CD4-positive, CD25-positive, alpha-beta regulatory T cell (primary cell): Measurements from ENCODE around the gene IL4R. TPM values are rescaled to one million over a fixed set of nuclear protein-coding genes. Genes with fewer than 3 reads are reported as not detected.
"Not testable (repeated sequence)": the region's sequence is repeated elsewhere in the genome, so short reads cannot be mapped to it uniquely, and the experiment has no call there.

Experiments
- ATAC-seq, 2 donors: fragments of 150-1000 bp; cut with Tn5 transposase; one replicate each; pipeline ENCODE4 v1.10.0; 2021; ENCODE audit warnings: low read depth in 2 of 2, moderate number of reproducible peaks in 2 of 2, moderate library complexity in 1 of 2
- DNase-seq, 3 donors: peaks; one replicate each; pipeline versions ENCODE4 v3.0.0 to v3.0.0-alpha.2; 2012 to 2022; ENCODE audit warnings: mixed read lengths in 1 of 3
- H3K27ac ChIP-seq: one replicate; pipeline ENCODE4 v1.7.0; 2013; ENCODE audit warnings: mild to moderate bottlenecking, low read length; ENCODE audit not compliant: insufficient read depth, poor library complexity, severe bottlenecking
- H3K27me3 ChIP-seq: one replicate; pipeline ENCODE4 v1.7.0; 2013; ENCODE audit warnings: low read length; ENCODE audit not compliant: control insufficient read depth, insufficient read depth
- H3K36me3 ChIP-seq: one replicate; pipeline ENCODE4 v1.7.0; 2013; ENCODE audit warnings: mild to moderate bottlenecking, low read length, moderate library complexity; ENCODE audit not compliant: control insufficient read depth, insufficient read depth
- H3K4me1 ChIP-seq: 2 replicates; pipeline ENCODE4 v1.7.0; 2013; ENCODE audit warnings: mild to moderate bottlenecking, low read length; ENCODE audit not compliant: insufficient read depth, control insufficient read depth, poor library complexity, severe bottlenecking
- H3K4me3 ChIP-seq: one replicate; pipeline ENCODE4 v1.7.0; 2013; ENCODE audit warnings: low read depth, mild to moderate bottlenecking, low read length, moderate library complexity
- H3K9me3 ChIP-seq, 2 experiments: 1 replicate in 1 of 2; 2 replicates in 1 of 2; pipeline ENCODE4 v1.7.0; 2013; ENCODE audit warnings: low read length in 2 of 2, mild to moderate bottlenecking in 1 of 2, moderate library complexity in 1 of 2; ENCODE audit not compliant: control insufficient read depth in 2 of 2
- H3K27ac Mint-ChIP-seq, 3 donors: one replicate each; pipeline ENCODE4 v1.8.0; 2020 to 2022; ENCODE audit warnings: mild to moderate bottlenecking in 3 of 3, mixed read lengths in 3 of 3, moderate library complexity in 2 of 3
- H3K27me3 Mint-ChIP-seq: one replicate; pipeline ENCODE4 v1.8.0; 2022; ENCODE audit warnings: mild to moderate bottlenecking, mixed read lengths
- H3K36me3 Mint-ChIP-seq: one replicate; pipeline ENCODE4 v1.8.0; 2020; ENCODE audit warnings: mixed read lengths
- H3K4me1 Mint-ChIP-seq, 4 donors: one replicate each; pipeline ENCODE4 v1.8.0; 2020 to 2022; ENCODE audit warnings: mixed read lengths in 4 of 4, mild to moderate bottlenecking in 1 of 4
- H3K4me3 Mint-ChIP-seq, 4 donors: one replicate each; pipeline ENCODE4 v1.8.0; 2020 to 2022; ENCODE audit warnings: mild to moderate bottlenecking in 4 of 4, mixed read lengths in 4 of 4, moderate library complexity in 3 of 4
- H3K9me3 Mint-ChIP-seq, 7 donors: one replicate each; pipeline ENCODE4 v1.8.0; 2020 to 2022; ENCODE audit warnings: mixed read lengths in 7 of 7, mild to moderate bottlenecking in 3 of 7, moderate library complexity in 2 of 7
- polyA plus RNA-seq, 4 donors: library from polyadenylated mRNA; unstranded; fragments of 300-500 nt; fragmentation: Illumina TruSeq; gene quantifications; one replicate each; pipeline ENCODE4 v1.2.3, GENCODE V29; 2021
- total RNA-seq: library from RNA; stranded (reverse); gene quantifications from one replicate; pipeline ENCODE4 v1.2.3, GENCODE V29; 2022

The IL4R gene
- total and polyA plus RNA-seq, 5 donors from 2014 or later: 21.2 to 160 (median 27.4) TPM

GRCh38 chr16:27329376-27330079, 15.8 kb downstream of the IL4R start:
- peak overlapping the region; percentile 32 for H3K4me3 ChIP-seq
- not testable (repeated sequence) for H3K9me3 ChIP-seq, ATAC-seq, H3K27me3 Mint-ChIP-seq, H3K9me3 Mint-ChIP-seq, DNase-seq, H3K27me3 ChIP-seq
- H3K4me1 ChIP-seq: peaks cover 43% of the 10 kb centered on the region
- Mint-ChIP-seq H3K36me3 (peaks cover 47% of the 10 kb centered on the region), H3K27ac (peak overlapping the region; percentile 84 to 95 (median 90)), H3K4me3 (peak overlapping the region; percentile 61 to 80 (median 73)), H3K4me1 (peaks cover 26 to 79% (median 50%) of the 10 kb centered on the region in 4 donors)
- H3K27ac ChIP-seq: peak overlapping the region; percentile 58
- peaks cover 36% of the 10 kb centered on the region for H3K36me3 ChIP-seq

- no peaks in the 10 kb centered on the region for H3K27me3 Mint-ChIP-seq
- H3K9me3 Mint-ChIP-seq: no peaks in the 10 kb centered on the region
- no peaks in the 10 kb centered on the region for H3K27me3 ChIP-seq
- H3K4me3 ChIP-seq: no peak overlapping the region
- ATAC-seq: no peak
- H3K36me3 Mint-ChIP-seq: peaks cover 52% of the 10 kb centered on the region
- peaks cover 42% of the 10 kb centered on the region for H3K36me3 ChIP-seq
- H3K9me3 ChIP-seq: no peaks in the 10 kb centered on the region
- no peak overlapping the region for H3K27ac ChIP-seq
- no peak for DNase-seq
- H3K4me1 Mint-ChIP-seq: peaks cover 31 to 76% (median 52%) of the 10 kb centered on the region in 4 donors
- H3K4me3 Mint-ChIP-seq: peak overlapping the region in 1 of 4 donors; percentile 38
- H3K27ac Mint-ChIP-seq: peak overlapping the region in 2 of 3 donors; percentile 84 to 95
- peaks cover 40% of the 10 kb centered on the region for H3K4me1 ChIP-seq
Observed at GRCh38 chr16:27330542-27330941, 16.8 kb downstream of the IL4R start.

DNA sequence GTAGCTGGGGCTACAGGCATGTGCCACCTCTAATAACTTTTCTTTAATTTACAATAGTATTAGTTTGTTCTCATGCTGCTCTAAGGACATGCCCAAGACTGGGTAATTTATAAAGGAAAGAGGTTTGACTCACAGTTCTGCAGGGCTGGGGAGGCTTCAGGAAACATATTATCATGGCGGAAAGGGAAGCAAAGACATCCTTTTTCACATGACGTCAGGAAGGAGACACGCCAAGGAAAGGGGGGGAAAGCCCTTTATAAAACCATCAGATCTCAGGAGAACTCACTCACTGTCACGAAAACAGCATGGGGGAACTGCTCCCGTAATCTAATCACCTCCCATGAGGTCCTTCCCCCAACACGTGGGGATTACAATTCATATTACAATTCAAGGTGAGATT, 18.3 kb downstream of the IL4R start:
- Mint-ChIP-seq H3K27me3 (no peaks in the 10 kb centered on the region), H3K4me3 (no peak overlapping the region), H3K36me3 (peaks cover 49% of the 10 kb centered on the region), H3K4me1 (peaks cover 21 to 72% (median 48%) of the 10 kb centered on the region in 4 donors), H3K9me3 (no peaks in the 10 kb centered on the region), H3K27ac (peak overlapping the region in 1 of 3 donors; percentile 89)
- Histone ChIP-seq H3K36me3 (peaks cover 42% of the 10 kb centered on the region), H3K4me3 (no peak overlapping the region), H3K27me3 (no peaks in the 10 kb centered on the region), H3K9me3 (no peaks in the 10 kb centered on the region), H3K4me1 (peaks cover 25% of the 10 kb centered on the region), H3K27ac (no peak overlapping the region)
- no peak for ATAC-seq
- no peak for DNase-seq

- ATAC-seq (no peak), DNase-seq (no peak)
- no peak overlapping the region for H3K4me3 Mint-ChIP-seq
- H3K4me3 ChIP-seq: no peak overlapping the region
- H3K27me3 Mint-ChIP-seq: no peaks in the 10 kb centered on the region
- H3K27ac Mint-ChIP-seq: peak overlapping the region in 2 of 3 donors; percentile 4 to 77
- peaks cover 18% of the 10 kb centered on the region for H3K4me1 ChIP-seq
- peaks cover 48% of the 10 kb centered on the region for H3K36me3 ChIP-seq
- H3K36me3 Mint-ChIP-seq: peaks cover 51% of the 10 kb centered on the region
- H3K9me3 ChIP-seq: no peaks in the 10 kb centered on the region
- H3K4me1 Mint-ChIP-seq: peaks cover 15 to 67% (median 42%) of the 10 kb centered on the region in 4 donors
- no peaks in the 10 kb centered on the region for H3K27me3 ChIP-seq
- H3K27ac ChIP-seq: no peak overlapping the region
- no peaks in the 10 kb centered on the region for H3K9me3 Mint-ChIP-seq
Observed at GRCh38 chr16:27333104-27333503, 19.3 kb downstream of the IL4R start.

DNA sequence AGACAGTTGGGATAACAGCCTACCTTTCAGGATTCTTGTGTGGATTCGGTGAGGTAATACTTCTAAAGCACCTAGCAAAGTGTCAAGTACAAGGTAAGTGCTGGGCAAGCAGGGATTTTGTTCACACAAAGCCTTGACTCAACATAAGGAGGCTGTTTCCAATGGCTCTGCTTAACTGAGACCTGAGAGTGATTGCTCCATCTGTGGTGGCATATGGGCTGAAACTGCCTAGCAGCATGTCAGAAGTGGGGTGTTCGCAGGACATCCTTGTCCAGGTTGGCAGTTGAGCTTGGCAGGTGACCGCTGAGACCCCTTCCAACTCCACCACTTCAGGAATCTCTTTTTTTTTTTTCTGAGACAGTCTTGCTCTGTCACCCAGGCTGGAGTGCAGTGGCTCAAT, 19.8 kb downstream of the IL4R start:
- Histone ChIP-seq H3K4me1 (peaks cover 18% of the 10 kb centered on the region), H3K9me3 (no peaks in the 10 kb centered on the region), H3K36me3 (peaks cover 48% of the 10 kb centered on the region), H3K27ac (no peak overlapping the region), H3K4me3 (no peak overlapping the region), H3K27me3 (no peaks in the 10 kb centered on the region)
- DNase-seq (no peak), ATAC-seq (no peak)
- Mint-ChIP-seq H3K36me3 (peaks cover 51% of the 10 kb centered on the region), H3K4me1 (peaks cover 15 to 62% (median 42%) of the 10 kb centered on the region in 4 donors), H3K27ac (no peak overlapping the region), H3K27me3 (no peaks in the 10 kb centered on the region), H3K4me3 (no peak overlapping the region), H3K9me3 (no peaks in the 10 kb centered on the region)

DNA sequence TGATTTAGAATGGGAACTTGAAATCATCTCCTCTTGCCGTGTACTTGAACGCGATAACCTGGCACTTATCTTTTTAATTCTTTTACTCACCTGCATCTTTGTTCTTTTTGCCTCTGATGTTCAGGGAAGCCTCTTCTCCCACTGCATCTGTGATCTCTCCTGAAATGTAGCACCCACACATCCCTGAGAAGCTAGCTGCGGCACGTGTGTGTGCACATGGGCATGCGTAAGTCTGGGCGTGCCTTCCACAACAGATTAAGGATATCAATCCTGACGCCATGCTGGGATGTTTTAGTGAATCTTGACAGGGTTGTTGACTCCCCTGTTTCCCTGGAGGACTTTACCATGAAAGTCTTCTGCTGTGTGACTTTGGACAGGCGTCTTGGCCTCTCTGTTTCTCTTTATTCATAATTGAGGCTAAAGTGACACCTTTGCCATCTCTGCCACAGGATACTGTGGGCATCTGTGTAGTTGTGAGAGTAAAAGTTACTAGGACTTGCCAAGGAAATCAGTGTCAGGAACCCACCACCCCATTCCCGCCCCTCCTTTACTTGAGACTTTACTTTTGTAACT, 20.5 kb downstream of the IL4R start:
- no peak overlapping the region for H3K4me3 ChIP-seq
- Mint-ChIP-seq H3K27me3 (no peaks in the 10 kb centered on the region), H3K4me1 (peaks cover 15 to 58% (median 35%) of the 10 kb centered on the region in 4 donors), H3K9me3 (no peaks in the 10 kb centered on the region), H3K36me3 (peaks cover 45% of the 10 kb centered on the region), H3K4me3 (no peak overlapping the region), H3K27ac (peak overlapping the region in 2 of 3 donors; percentile 68 to 69)
- no peaks in the 10 kb centered on the region for H3K27me3 ChIP-seq
- peaks cover 51% of the 10 kb centered on the region for H3K36me3 ChIP-seq
- no peaks in the 10 kb centered on the region for H3K9me3 ChIP-seq
- no peak for DNase-seq
- H3K27ac ChIP-seq: no peak overlapping the region
- peaks cover 13% of the 10 kb centered on the region for H3K4me1 ChIP-seq
- no peak for ATAC-seq

DNA sequence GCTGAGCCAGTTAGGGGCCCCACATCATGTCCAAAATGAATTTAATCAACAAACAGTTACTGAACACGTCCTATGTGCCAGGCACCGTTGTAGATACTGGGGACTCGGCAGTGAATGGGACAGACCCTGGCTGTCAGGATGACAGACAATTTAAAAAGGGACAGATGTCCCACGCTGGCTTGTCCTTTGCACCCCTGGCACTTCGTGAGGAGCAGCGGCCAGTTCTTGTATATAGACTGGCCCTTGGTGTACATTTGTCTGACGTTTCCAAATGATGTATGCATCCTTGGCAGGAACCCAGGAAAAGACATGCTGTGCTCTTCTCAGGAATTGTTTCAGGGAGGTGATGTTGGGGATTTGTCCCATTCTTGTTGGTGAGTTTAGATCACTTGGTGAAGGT, 21.1 kb downstream of the IL4R start:
- H3K4me1 Mint-ChIP-seq: peaks cover 11 to 55% (median 32%) of the 10 kb centered on the region in 4 donors
- no peak for ATAC-seq
- no peaks in the 10 kb centered on the region for H3K9me3 Mint-ChIP-seq
- Histone ChIP-seq H3K36me3 (peaks cover 55% of the 10 kb centered on the region), H3K27ac (peak overlapping the region; percentile 8), H3K27me3 (no peaks in the 10 kb centered on the region), H3K4me3 (no peak overlapping the region), H3K4me1 (peaks cover 9% of the 10 kb centered on the region), H3K9me3 (no peaks in the 10 kb centered on the region)
- DNase-seq: no peak
- no peaks in the 10 kb centered on the region for H3K27me3 Mint-ChIP-seq
- peak overlapping the region in 2 of 3 donors; percentile 56 to 69 for H3K27ac Mint-ChIP-seq
- H3K36me3 Mint-ChIP-seq: peaks cover 41% of the 10 kb centered on the region
- H3K4me3 Mint-ChIP-seq: peak overlapping the region in 1 of 4 donors; percentile 49
